Prostate gland (tissue), 2 donors: ENCODE results near the gene TIE1. TPM values are rescaled to one million over a fixed set of nuclear protein-coding genes. Genes with fewer than 3 reads are reported as not detected.

Experiments used
- DNase-seq: peaks from one replicate; pipeline ENCODE4 v3.0.0-alpha.2; 2019; ENCODE audit warnings: low spot score
- H3K27ac ChIP-seq, 2 donors: fragments of 200-600 bp; sonication (generic); 2 replicates each; pipeline ENCODE4 v1.5.1; 2017 to 2019
- H3K27me3 ChIP-seq: fragments of 200-600 bp; sonication (generic); replicated peaks from 2 replicates; pipeline ENCODE4 v1.5.1; 2019; ENCODE audit not compliant: insufficient read depth
- H3K36me3 ChIP-seq, 2 donors: fragments of 200-600 bp; sonication (generic); 1 replicate in 1 of 2; 2 replicates in 1 of 2; pipeline versions ENCODE4 v1.5.1 to v1.8.1; 2017 to 2019
- H3K4me1 ChIP-seq: fragments of 200-600 bp; sonication (generic); replicated peaks from 2 replicates; pipeline ENCODE4 v1.5.1; 2019
- H3K4me3 ChIP-seq, 2 donors: fragments of 200-600 bp; sonication (generic); 2 replicates each; pipeline ENCODE4 v1.5.1; 2017 to 2019
- H3K9me3 ChIP-seq: fragments of 200-600 bp; sonication (generic); 2 replicates; pipeline ENCODE4 v1.5.1; 2017
- POLR2A ChIP-seq: fragments of 450-650 bp; IDR thresholded peaks from one replicate; pipeline ENCODE4 v1.6.1; 2016; ENCODE audit warnings: antibody characterized with exemption, mild to moderate bottlenecking
- POLR2AphosphoS5 ChIP-seq: sonication (generic); formaldehyde crosslinking; IDR thresholded peaks from one replicate; pipeline ENCODE4 v1.6.1; 2017; ENCODE audit warnings: antibody characterized with exemption
- WGBS: methylation state at CpG from one replicate; pipeline ENCODE4 v1.1.5; 2018; 5-methylcytosine and 5-hydroxymethylcytosine counted together
- intact Hi-C: fragments of 100-400 bp; cut with DNase I; formaldehyde crosslinking; loops from one replicate; pipeline ENCODE4 v1.14.2; 2022
- total RNA-seq, 2 donors: library from RNA; depleted of rRNA; stranded (reverse); fragments of >200 nt; gene quantifications; one replicate each; pipeline ENCODE4 v1.1.0, GENCODE V29; 2016
- TF ChIP-seq, protein P1 (sequence below), 4 experiments: fragments of 200-600 bp in 2 of 4; fragments of 450-650 bp in 2 of 4; sonication (generic) in 2 of 4; IDR thresholded peaks; 1 replicate in 3 of 4; 2 replicates in 1 of 4; pipeline ENCODE4 v1.5.1; 2016 to 2019; ENCODE audit warnings: antibody characterized with exemption in 4 of 4, mild to moderate bottlenecking in 2 of 4, moderate library complexity in 2 of 4

Gene TIE1
- total RNA-seq, 2 donors from 2014 or later, result 18.7 to 21.7 TPM

GRCh38 chr1:43286115-43286514 lies 14.7 kb upstream of the TIE1 start:
- H3K27ac ChIP-seq, result peak overlapping the region; percentile 37 to 53

GRCh38 chr1:43286533-43286932 lies 14.2 kb upstream of the TIE1 start:
- no peak for DNase-seq
- 97% methylated on average over 5 of the region's 5 CpGs for WGBS
- intact Hi-C loops, result no loop called here
- H3K27ac ChIP-seq, result no peak overlapping the region
- H3K4me1 ChIP-seq, result no peaks in the 10 kb centered on the region
- no peaks in the 10 kb centered on the region for H3K27me3 ChIP-seq
- H3K9me3 ChIP-seq, result no peaks in the 10 kb centered on the region
- no peak overlapping the region for H3K4me3 ChIP-seq
- H3K36me3 ChIP-seq, result no peaks in the 10 kb centered on the region
- TF ChIP-seq POLR2A, result no peak
- no peak for TF ChIP-seq POLR2AphosphoS5
- TF ChIP-seq, protein P1, sequence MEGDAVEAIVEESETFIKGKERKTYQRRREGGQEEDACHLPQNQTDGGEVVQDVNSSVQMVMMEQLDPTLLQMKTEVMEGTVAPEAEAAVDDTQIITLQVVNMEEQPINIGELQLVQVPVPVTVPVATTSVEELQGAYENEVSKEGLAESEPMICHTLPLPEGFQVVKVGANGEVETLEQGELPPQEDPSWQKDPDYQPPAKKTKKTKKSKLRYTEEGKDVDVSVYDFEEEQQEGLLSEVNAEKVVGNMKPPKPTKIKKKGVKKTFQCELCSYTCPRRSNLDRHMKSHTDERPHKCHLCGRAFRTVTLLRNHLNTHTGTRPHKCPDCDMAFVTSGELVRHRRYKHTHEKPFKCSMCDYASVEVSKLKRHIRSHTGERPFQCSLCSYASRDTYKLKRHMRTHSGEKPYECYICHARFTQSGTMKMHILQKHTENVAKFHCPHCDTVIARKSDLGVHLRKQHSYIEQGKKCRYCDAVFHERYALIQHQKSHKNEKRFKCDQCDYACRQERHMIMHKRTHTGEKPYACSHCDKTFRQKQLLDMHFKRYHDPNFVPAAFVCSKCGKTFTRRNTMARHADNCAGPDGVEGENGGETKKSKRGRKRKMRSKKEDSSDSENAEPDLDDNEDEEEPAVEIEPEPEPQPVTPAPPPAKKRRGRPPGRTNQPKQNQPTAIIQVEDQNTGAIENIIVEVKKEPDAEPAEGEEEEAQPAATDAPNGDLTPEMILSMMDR (IDR thresholded peaks at IDR 0.05), result no peak

More at GRCh38 chr1:43286115-43286514, 14.7 kb upstream of the TIE1 start:
- WGBS, result 84% methylated on average over 10 of the region's 11 CpGs
- no peak for DNase-seq
- Histone ChIP-seq H3K9me3 (no peaks in the 10 kb centered on the region), H3K4me1 (no peaks in the 10 kb centered on the region), H3K36me3 (no peaks in the 10 kb centered on the region), H3K4me3 (peak overlapping the region in 1 of 2 donors; percentile 46), H3K27me3 (no peaks in the 10 kb centered on the region)
- intact Hi-C loops, result no loop called here
- TF ChIP-seq POLR2AphosphoS5, result no peak
- TF ChIP-seq, protein P1 (IDR thresholded peaks at IDR 0.05), result no peak
- no peak for TF ChIP-seq POLR2A

GRCh38 chr1:43288058-43288784 lies 12.6 kb upstream of the TIE1 start:
- Histone ChIP-seq H3K27ac (no peak overlapping the region), H3K36me3 (no peaks in the 10 kb centered on the region), H3K9me3 (no peaks in the 10 kb centered on the region), H3K4me3 (no peak overlapping the region), H3K27me3 (no peaks in the 10 kb centered on the region), H3K4me1 (no peaks in the 10 kb centered on the region)
- TF ChIP-seq POLR2AphosphoS5 (no peak), POLR2A (no peak)
- TF ChIP-seq, protein P1 (IDR thresholded peaks at IDR 0.05), result no peak
- DNase-seq, result no peak
- 88% methylated on average over 9 of the region's 9 CpGs for WGBS
- intact Hi-C loops, result no loop called here

DNA sequence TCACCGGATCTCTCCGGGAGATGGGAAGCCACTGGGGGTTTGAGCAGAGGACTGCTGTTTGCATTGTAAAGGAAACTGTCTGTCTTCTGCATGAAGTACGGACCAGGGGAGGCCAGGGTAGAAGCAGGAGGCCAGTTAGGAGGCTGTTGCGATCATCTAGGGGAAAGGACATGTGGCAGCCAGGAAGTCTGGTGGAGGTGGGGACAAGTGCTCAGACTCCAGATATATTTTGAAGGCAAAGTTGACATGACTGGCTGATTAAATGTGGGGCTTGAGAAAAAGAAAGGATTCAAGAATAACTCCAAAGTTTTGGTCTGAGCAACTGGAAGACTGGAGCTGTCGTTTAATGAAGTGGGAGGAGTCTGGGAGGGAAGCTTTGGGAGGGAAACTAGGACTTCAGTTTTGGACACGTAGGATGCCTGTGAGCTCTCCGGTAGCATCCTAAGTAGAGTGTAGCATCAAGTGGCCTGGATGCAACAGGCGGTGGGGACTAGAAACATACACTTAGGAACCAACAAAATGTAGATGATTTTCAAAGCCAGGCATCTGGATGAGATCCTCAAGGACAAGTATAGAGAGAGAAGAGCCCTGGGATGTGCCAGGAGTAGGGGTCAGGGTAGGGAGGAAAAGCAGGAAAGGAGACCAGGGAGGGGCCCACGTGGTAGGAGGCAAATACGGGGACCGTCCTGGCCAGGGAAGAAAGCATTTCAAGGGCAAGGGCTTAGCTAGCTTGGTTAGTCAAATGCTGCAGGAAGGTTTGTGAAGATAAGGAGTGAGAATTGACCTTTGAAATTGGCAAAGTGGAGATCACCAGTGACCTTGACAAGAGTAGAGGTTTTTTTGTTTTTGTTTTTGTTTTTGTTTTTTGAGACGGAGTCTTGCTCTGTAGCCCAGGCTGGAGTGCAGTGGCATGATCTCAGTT lies 11.7 kb upstream of the TIE1 start:
- WGBS, result 83% methylated on average over 12 of the region's 12 CpGs
- Histone ChIP-seq H3K4me3 (no peak overlapping the region), H3K9me3 (no peaks in the 10 kb centered on the region), H3K27ac (no peak overlapping the region), H3K36me3 (no peaks in the 10 kb centered on the region), H3K4me1 (peaks cover under 1% of the 10 kb centered on the region), H3K27me3 (no peaks in the 10 kb centered on the region)
- intact Hi-C loops, result no loop called here
- TF ChIP-seq POLR2A (no peak), POLR2AphosphoS5 (no peak)
- TF ChIP-seq, protein P1 (IDR thresholded peaks at IDR 0.05), result no peak
- no peak for DNase-seq
